GM12864 (cell line): Measurements from ENCODE around the gene FAM83D.

ENCODE experiments used
- DNase-seq: peaks from one replicate; pipeline ENCODE4 v3.0.0-alpha.2; 2011; ENCODE audit warnings: low read depth
- H3K4me3 ChIP-seq: 2 replicates; pipeline ENCODE4 v1.5.1; 2011; ENCODE audit warnings: mild to moderate bottlenecking, low read depth, low read length, control low read depth
- TF ChIP-seq, protein P1 (sequence below): IDR thresholded peaks from 2 replicates; pipeline ENCODE4 v1.5.1; 2011; ENCODE audit warnings: low read depth, mild to moderate bottlenecking, moderate library complexity, low read length, control low read depth, inconsistent platforms; ENCODE audit errors: missing control alignments

Gene FAM83D

GRCh38 chr20:38975539-38976120 is 49.4 kb downstream of the FAM83D start:
- no peak overlapping the region for H3K4me3 ChIP-seq
- TF ChIP-seq, protein P1, sequence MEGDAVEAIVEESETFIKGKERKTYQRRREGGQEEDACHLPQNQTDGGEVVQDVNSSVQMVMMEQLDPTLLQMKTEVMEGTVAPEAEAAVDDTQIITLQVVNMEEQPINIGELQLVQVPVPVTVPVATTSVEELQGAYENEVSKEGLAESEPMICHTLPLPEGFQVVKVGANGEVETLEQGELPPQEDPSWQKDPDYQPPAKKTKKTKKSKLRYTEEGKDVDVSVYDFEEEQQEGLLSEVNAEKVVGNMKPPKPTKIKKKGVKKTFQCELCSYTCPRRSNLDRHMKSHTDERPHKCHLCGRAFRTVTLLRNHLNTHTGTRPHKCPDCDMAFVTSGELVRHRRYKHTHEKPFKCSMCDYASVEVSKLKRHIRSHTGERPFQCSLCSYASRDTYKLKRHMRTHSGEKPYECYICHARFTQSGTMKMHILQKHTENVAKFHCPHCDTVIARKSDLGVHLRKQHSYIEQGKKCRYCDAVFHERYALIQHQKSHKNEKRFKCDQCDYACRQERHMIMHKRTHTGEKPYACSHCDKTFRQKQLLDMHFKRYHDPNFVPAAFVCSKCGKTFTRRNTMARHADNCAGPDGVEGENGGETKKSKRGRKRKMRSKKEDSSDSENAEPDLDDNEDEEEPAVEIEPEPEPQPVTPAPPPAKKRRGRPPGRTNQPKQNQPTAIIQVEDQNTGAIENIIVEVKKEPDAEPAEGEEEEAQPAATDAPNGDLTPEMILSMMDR, result no peak
- no peak for DNase-seq

GRCh38 chr20:38979434-38979833 is 53.2 kb downstream of the FAM83D start:
- TF ChIP-seq, protein P1, result no peak
- DNase-seq, result no peak
- H3K4me3 ChIP-seq, result no peak overlapping the region

- TF ChIP-seq, protein P1, result no peak
- no peak for DNase-seq
- no peak overlapping the region for H3K4me3 ChIP-seq
Measured at GRCh38 chr20:38979842-38980241, 53.6 kb downstream of the FAM83D start.

DNA sequence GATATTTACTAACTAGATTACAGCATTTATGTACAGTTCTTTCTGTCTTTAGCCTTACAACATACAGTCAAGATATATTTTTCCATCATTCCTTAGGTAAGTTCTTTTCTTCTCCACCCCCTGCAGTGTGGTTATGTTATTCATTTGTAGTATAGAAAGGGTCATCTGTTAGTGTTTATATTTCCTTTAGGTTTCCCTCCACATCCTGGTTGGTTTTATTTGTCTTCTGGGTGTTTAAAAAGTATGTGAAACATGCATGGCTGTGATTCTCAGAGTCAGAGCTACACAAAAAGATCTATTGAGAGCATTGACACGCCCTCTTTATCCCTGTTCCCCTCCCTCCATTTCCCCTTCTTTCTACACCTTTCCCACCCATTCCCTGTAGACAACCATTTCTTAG is 56.1 kb downstream of the FAM83D start:
- TF ChIP-seq, protein P1, result no peak
- no peak overlapping the region for H3K4me3 ChIP-seq
- no peak for DNase-seq

- TF ChIP-seq, protein P1, result no peak
- no peak for DNase-seq
Measured at GRCh38 chr20:38985060-38985459, 58.8 kb downstream of the FAM83D start.

DNA sequence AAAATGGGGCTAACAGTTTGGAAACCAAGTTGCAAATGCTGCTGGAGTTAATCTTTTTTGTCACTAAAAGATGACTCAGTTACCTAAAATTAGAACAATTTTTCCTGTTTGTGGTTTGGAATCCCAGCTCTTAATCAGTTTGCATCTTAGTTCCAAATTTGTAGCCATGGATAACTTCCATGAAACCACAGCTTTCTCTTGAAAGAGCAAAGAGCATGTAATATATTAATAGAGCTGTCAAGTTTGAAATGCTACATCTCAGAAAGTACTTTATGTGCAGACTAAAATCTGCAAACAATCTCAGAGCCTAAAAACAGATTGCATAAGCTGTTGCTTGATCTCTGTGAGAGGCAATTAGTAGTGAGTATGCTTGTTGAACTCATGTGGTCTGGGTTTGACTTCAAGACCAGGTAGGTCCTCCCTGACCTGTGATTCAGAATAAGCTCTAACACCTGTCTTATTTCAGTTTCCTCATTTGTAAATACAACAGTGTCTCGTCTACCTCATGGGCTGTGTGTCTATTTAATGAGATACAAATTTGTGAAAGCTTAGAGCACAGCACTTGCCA is 59.5 kb downstream of the FAM83D start:
- TF ChIP-seq, protein P1, result no peak
- no peak overlapping the region for H3K4me3 ChIP-seq
- peak; percentile 40 for DNase-seq

More at GRCh38 chr20:38985060-38985459, 58.8 kb downstream of the FAM83D start:
- no peak overlapping the region for H3K4me3 ChIP-seq

- no peak for DNase-seq
- TF ChIP-seq, protein P1, result peak; percentile 9
- H3K4me3 ChIP-seq, result no peak overlapping the region
Measured at GRCh38 chr20:38986663-38987062, 60.4 kb downstream of the FAM83D start.
